GM12865 (cell line): ENCODE measurements around the gene AP2S1.
"Not testable (repeated sequence)": the region's sequence is repeated elsewhere in the genome, so short reads cannot be mapped to it uniquely, and the experiment has no call there.

Source experiments
- DNase-seq: peaks from one replicate; pipeline ENCODE4 v3.0.0; 2010; ENCODE audit warnings: low read depth
- H3K4me3 ChIP-seq: 2 replicates; pipeline ENCODE4 v1.5.1; 2011; ENCODE audit warnings: mild to moderate bottlenecking, low read depth, low read length, control low read depth
- CTCF ChIP-seq: IDR thresholded peaks from 2 replicates; pipeline ENCODE4 v1.5.1; 2011; ENCODE audit warnings: low read length, control low read depth, low read depth, inconsistent platforms; ENCODE audit not compliant: insufficient read depth; ENCODE audit errors: missing control alignments

The AP2S1 gene

GRCh38 chr19:46878613-46879375 lies 28.1 kb upstream of the AP2S1 start:
- no peak for TF ChIP-seq CTCF
- H3K4me3 ChIP-seq: no peak overlapping the region
- DNase-seq: no peak

- DNase-seq: no peak
- no peak overlapping the region for H3K4me3 ChIP-seq
- no peak for TF ChIP-seq CTCF
Measured at GRCh38 chr19:46875657-46876056, 25.0 kb upstream of the AP2S1 start.

GRCh38 chr19:46875234-46875633 lies 24.6 kb upstream of the AP2S1 start:
- TF ChIP-seq CTCF: no peak
- no peak overlapping the region for H3K4me3 ChIP-seq
- DNase-seq: no peak

- DNase-seq: no peak
- TF ChIP-seq CTCF: no peak
Measured at GRCh38 chr19:46872967-46873366, 22.3 kb upstream of the AP2S1 start.

GRCh38 chr19:46871173-46871572 lies 20.5 kb upstream of the AP2S1 start:
- DNase-seq, H3K4me3 ChIP-seq: not testable (repeated sequence)

More at GRCh38 chr19:46872967-46873366, 22.3 kb upstream of the AP2S1 start:
- no peak overlapping the region for H3K4me3 ChIP-seq

GRCh38 chr19:46868025-46868802 lies 17.6 kb upstream of the AP2S1 start:
- DNase-seq: no peak
- no peak overlapping the region for H3K4me3 ChIP-seq
- no peak for TF ChIP-seq CTCF

- H3K4me3 ChIP-seq: no peak overlapping the region
- DNase-seq: no peak
- TF ChIP-seq CTCF: no peak
Measured at GRCh38 chr19:46867170-46867569, 16.5 kb upstream of the AP2S1 start.
